ENCODE measurements around the gene FRY.
"Not testable (repeated sequence)": the region's sequence is repeated elsewhere in the genome, so short reads cannot be mapped to it uniquely, and the experiment has no call there.

FRY gene

DNA sequence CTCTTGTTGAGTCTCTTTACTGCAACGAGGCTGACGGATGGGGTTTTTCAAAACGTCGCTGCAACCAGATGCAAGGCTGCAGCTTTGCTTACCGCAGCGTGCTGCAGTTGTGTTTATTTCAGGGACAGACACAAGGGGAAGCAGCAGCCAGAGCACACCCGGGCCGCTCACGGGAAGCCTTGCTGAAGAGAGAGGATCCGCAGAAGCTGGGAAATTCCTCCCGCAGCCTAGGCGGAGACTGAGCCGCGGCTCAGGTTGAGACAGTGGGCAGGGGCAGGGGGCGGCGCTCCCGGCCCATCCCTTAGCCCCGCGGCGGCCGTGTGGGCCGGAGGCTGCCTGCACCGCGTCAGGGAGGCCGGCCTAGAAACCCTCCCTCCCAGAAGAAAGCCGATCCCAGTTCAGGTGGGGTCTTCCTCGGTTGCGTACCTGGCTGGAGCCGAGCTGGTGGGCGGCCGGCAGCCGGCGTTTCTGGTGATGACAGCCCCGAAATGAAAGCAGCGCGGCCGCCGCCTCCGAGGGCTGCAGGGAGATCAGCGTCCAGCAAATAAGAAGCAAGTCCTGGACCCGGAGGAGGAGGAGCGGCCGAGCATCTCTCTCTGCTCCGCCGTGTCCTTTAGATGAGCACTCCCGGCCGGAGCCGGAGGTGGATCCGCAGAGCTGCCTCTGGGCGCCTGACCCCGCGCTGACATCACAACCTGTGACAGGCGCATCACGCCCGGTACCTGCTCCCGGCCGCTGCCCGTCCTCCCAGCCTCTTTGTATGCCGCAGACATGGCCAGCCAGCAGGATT lies at the start of gene FRY:
Gene FRY, plus strand, starts transcription at position 750 of the 790 bp plus-strand sequence. Its CDS starts 22 bp downstream, at position 772.
- DNase-seq, result peak; percentile 78

DNA sequence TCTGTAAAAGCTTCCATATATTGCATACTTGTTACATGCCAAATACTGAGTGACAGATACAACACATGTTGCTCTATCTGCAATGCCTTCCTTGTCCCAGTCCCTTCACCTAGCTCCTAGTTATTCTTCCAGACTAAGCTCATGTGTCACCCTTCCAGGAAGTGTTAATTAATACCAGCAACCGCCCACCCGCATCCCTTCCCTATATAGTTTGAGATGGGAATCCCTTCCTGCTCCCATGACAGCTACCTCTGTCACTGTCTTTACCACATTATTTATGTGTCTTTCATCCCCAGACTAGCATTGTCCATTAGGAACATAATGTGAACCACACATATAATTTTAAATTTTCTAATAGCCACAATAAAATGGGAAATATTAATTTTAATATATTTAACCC lies 49.5 kb upstream of the FRY start:
- no peak for DNase-seq

DNA sequence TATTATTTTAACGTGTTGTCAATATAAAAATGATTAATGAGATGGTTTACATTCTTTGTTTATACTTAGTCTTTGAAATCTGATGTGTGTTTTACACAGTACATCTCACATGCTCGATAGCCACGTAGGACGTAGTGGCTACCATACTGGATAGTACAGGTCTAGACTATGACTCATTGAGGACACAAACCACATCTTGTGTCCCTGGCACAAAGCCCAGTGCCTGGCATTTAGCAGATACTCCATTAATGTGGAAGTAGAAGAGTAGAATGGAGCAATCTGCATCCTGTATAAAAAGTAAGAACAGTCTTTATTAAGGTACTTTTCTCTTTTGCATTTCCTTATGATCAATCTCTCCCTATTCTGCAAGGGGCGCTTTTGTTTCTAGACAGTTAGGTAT lies 49.0 kb upstream of the FRY start:
- no peak for DNase-seq

DNA sequence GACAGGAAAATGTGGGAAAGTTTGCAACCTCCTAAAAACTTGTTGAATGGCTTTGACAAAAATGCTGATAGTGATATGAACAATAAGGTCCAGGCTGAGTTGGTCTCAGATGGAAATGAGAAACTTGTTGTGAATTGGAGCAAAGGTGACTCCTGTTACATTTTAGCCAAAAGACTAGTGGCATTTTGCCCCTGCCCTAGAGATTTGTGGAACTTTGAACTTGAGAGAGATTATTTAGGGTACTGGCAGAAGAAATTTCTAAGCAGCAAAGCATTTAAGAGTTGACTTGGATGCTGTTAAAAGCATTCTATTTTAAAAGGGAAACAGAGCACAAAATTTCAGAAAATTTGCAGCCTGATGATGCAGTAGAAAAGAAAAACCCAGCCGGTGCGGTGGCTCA lies 47.9 kb upstream of the FRY start:
- not testable (repeated sequence) for DNase-seq

DNA sequence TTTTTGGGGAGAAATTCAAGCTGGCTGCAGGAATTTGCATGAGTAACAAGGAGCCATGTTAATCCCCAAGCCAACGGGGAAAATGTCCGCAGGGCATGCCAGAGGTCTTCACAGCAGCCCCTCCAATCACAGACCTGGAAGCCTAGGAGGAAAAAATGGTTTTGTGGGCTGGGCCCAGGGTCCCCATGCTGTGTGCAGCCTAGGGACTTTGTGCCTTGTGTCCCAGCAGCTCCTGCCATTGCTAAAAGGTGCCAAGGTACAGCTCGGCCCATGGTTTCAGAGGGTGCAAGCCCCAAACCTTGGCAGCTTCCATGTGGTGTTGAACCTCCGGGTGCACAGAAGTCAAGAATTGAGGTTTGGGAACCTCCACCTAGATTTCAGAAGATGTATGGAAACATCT lies 47.2 kb upstream of the FRY start:
- not testable (repeated sequence) for DNase-seq

DNA sequence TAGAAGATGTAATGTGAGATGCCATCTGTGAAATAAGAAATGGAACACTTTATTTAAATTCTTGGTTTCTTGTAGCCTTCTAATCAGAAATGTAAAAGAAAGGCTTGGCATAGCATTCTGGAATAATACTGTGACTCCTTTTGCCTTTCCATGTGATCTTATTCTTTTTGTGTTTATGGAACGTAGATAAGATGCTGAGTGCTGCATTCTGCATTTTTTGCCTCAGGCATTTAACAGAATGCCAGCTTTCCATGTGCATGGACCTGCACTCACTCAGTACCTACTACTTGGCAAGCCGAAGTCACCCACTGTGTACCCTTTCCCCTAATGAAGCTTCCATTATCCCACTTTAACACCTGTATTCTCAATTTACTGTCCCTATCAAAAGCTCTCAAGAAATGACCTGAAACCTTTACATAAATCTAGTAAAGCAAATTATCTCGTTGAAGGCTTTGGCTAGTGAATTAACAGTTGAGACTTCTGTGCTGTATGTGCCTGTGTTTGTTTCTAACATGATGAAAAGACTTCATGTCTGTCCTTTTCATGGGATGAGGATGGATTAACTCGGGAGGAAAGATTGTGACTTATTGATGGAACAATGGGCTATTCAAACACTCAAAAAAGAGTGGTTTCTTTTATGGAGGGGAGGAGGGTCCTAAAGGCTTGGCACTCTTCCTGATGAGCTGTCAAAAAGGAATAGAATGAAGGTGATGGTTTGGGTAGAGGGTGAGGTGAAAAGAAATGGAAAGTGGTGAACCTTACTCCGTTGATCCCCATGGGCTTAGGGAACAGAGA lies 44.7 kb upstream of the FRY start:
- DNase-seq, result no peak

DNA sequence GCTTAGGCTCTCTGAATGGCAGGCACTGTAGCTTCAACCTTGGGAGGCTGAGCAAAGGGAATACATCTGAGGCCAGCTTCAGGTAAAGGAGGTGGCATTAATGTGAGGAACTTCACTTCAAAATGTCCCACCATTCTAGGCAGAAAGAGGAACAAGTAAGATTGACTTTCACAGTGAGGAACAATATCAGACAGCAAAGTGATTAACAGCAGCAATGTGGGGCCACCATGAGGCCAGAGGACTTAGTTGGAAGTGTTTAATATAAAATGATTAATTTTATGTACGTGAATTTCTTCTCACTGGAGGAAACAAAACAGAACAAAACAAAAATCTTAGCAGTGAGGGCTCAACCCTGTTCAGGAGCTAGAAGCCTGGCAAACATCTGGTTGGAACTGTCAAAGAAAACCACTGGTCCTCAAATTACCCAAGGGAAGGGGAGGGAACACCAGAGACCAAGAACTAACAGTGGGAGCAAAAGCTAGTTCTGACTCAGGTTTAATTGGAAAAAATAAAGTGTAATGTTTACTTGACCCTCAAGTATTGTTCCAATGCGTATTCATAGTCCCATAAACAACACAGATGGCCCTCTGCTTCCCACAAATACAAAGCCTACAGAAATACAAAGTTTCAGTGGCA lies 43.9 kb upstream of the FRY start:
- no peak for DNase-seq

DNA sequence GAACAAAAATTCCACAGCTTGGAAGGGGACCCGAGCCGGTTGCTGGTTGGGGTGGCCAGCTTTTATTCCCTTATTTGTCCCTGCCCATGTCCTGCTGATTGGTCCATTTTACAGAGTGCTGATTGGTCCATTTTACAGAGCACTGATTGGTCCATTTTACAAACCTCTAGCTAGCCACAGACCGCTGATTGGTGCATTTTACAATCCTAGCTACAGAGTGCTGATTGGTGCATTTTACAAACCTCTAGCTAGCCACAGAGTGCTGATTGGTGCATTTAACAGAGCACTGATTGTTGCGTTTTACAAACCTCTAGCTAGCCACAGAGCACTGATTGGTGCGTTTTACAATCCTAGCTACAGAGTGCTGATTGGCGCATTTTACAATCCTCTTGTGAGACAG lies 37.2 kb upstream of the FRY start:
- not testable (repeated sequence) for DNase-seq

DNA sequence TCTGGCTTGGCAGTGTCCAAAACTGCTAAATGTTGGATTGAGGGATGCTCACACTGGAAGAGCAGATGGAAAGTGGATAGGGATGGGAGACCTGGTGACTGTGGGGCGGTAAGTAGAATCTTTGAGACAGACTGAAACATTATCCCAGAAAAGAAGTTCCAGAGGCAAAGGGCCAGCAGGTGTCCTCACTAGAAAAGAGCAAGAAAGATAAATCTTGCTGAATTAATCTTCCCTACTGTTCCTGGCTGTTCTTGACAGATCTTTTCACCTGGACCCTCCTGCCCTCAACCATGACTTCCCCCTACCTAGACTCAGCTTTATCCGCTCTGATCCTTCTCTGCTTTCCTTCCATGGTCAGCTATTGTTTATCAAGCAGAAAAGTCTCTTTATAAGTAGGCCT lies 35.0 kb upstream of the FRY start:
- no peak for DNase-seq

DNA sequence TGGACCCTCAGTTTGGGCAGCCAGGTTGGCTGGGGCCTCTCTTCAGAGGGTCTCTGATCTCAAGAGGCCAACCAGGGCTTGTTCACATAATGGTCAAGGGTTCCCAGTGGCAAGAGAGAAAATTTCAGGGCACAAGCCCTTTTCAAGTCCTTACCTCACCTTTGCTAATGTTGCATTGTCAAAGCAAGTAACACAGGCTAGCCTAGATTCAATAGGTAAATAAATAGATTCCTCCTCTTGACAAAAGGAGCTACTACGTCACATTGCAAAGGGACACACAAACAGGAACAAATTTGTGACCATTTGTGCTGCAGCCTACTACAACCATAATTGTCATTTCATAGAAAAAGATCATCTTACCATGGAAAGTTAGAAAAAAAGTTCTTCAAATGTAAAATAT lies 33.9 kb upstream of the FRY start:
- no peak for DNase-seq

DNA sequence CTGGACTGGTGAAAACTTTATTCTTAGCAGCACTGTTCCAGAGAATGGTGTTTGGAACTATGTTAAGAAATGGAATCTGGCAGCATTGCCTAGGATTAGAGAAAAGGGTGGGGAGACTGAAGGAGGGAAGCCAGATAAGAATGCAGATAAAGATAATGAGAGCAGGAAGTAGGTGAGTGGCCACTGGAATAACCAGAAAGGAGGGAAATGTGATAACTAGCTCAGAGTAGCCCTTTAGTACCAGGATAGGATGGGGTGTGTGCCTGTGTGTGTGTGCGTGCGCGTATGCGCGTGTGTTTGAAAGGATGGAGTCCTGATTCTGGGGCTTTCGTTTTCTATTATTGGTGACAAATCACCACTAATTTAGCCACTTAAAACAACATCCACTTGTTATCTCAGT lies 33.4 kb upstream of the FRY start:
- no peak for DNase-seq

DNA sequence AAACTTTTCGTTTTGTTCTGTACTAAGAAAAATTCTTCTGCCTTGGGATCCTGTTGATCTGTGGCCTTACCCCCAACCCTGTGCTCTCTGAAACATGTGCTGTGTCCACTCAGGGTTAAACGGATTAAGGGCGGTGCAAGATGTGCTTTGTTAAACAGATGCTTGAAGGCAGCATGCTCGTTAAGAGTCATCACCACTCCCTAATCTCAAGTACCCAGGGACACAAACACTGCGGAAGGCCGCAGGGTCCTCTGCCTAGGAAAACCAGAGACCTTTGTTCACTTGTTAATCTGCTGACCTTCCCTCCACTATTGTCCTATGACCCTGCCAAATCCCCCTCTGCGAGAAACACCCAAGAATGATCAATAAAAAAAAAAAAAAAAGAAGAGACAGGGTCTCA lies 30.8 kb upstream of the FRY start:
- DNase-seq, result not testable (repeated sequence)

DNA sequence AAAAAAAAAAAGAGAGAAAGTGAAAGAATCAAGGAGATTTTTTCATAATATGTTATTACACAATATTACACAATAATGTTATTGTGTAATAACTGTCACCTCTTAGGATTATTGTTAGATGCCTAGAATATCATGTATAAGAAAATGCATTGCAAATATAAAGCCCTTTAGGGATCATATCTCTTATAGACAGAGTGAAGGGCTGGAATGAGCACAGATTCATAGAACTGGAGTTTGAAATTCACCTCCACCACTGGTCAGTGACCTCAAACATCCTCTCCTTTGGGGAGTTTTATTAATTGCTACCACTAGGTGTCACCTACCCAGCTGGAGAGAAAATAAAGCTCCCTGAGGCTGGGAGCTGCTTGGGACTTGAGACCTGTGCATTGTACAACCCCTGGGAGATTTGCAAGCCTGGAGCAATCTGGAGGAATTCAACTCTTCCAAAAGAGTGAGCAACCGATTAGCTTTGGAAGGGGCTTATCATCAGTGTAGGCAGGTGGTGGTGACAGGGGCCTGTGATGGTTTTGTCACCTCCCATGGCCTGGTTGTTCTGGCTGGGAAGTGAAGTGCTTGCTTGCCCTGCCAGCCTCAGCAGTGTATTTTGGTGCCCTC lies 30.3 kb upstream of the FRY start:
- no peak for DNase-seq

DNA sequence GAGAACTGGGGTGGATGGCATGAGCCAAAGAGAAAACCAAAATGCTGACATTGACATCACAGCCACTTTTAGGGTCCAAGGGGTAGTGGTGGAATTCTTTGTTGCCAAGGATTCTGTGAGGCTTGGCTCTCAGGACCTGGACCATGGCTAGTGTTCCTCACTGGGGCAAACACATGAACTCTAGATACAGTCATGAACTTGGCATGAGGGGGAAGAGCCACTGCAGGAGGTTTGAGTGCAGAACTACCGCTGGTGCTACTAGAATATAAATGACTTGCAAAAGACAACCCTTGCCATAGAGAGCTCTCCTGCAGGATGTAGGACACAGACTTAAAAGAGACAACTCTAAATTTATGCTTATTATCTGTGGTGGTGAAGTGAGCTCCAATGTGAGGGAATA lies 29.8 kb upstream of the FRY start:
- no peak for DNase-seq

DNA sequence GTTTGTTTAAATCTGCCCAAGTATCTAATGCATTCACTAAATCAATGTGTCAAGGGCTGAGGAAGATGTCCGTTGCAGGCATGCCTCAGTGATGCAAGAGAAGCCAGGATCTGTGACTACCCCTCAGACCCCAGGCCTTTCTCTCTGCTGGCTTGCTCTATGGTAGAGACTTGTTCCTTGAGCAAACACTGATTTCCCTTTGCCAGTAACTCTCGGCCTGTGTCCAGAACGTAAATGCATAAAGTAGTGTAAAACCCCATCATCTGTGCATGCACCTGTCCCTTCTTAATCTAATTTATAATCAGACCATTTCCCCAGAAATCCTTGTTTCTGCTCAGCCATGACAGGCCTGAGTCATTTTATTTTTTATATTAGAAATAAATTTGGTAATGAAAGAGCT lies 28.7 kb upstream of the FRY start:
- no peak for DNase-seq

DNA sequence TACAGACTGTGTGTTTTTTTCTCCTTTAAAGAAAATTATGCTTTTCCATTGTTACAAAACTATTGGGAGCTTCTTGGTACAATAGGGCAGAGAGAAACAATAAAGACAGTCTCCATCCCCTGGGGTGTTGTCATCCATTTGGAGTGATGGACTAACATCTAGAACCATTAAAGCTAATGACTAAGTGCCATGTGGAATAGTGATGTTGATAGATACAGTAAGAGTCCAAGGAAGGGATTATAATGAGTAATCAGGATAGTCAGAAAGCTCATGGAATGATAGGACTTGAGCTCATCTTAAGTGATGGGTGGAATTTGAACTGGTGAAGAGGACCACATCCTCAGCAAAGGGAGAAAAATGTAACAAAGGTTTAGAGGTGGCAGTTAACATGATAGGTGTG lies 24.1 kb upstream of the FRY start:
- DNase-seq, result no peak

DNA sequence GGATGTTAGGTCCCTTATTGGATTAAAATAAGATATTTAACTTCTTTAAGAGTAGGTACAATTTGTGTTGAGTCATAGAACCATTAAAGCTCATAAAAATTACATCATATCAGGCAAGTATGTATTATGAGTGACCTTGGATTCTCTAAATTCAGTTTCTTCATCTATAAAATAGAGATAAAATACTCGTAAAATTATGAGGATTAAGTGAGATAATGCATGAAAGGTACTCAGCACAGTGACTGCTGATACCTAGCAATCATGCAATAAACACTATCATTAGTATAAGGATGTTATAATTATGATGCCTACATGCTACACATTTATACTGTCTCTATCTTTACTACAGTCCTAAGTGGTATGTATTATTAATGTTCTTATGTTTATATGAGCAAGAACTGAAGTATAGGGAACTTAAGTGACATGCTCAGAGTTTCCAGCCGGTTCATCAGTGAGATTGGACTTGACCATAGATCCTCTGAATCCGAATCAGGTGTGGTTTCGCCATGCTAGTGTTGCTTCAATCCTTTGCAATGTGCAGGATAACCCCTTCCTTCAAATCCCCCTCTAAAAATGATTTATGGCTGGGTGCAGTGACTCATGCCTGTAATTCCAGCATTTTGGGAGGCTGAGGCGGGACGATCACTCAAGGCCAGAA lies 22.9 kb upstream of the FRY start:
- no peak for DNase-seq

DNA sequence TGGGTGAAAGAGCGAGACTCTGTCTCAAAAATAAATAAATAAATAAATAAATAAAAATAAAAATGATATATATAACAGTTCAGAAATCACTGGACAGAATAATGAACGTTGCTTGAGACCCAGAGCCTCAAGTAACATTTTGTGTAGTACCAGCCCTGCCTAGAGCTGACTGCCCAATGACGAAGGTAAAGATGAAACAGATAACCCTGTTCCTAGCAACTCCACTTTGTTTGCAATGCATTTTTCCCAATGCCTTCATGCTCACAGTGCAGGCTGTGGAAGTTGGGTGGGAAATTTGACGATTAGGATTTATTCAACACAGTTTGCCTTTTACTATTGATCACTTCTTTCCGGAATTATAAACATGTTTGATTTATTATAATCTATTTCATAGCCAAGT lies 22.2 kb upstream of the FRY start:
- no peak for DNase-seq

DNA sequence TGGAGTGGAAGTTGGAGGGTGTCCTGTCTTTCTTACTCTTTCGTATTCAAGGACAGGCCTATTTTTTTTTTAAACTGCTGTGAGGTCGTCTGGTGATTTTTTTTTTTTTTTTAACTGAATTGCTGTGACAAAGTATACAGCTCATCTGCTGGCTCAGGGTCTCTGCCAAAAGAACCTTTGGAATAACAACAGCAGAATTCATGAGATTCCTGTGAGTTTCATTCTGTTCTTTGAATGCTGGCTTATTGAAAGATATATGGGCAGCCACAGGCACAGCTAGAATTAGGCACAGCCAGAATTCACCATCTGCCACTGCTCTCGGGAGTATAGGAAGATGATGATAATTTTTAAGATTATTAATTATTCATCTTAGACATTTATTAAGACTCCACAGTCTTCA lies 21.4 kb upstream of the FRY start:
- no peak for DNase-seq

DNA sequence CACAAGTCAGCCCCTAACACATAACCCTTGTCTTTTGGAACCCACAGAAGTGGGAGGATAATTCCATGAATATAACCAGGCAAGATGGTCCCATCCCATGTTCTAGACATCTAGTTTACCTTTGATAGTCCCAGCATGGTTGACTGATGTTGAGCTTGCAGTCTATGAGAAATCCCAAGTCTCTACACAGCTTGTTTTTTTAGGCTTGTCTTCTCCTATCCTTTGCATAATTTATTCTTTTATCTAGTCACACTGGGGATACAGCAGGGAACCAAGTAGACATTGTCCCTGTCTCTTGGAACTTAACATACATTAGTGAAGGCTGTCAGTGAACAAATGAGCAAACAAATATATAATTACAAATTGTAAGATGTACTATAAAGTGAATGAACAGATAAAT lies 19.6 kb upstream of the FRY start:
- DNase-seq, result no peak

DNA sequence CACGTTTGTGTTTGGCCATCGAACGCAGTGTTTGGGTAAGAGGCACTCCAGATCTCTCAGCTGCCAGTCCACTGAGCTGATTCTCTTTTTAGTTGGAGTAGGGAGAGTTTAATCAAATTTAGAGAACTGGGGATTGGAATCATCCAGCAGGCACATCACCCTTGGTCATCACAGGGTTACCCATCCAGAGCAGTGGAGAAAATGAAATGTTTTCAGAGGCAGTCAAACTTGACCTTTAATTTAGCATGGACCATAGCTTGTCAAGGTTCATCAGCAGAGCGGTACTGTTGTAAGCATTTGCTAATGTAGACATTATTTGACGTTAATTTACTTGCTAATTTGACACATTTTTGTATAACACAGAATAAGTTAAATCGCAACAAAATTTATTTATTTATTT lies 18.4 kb upstream of the FRY start:
- DNase-seq, result no peak

DNA sequence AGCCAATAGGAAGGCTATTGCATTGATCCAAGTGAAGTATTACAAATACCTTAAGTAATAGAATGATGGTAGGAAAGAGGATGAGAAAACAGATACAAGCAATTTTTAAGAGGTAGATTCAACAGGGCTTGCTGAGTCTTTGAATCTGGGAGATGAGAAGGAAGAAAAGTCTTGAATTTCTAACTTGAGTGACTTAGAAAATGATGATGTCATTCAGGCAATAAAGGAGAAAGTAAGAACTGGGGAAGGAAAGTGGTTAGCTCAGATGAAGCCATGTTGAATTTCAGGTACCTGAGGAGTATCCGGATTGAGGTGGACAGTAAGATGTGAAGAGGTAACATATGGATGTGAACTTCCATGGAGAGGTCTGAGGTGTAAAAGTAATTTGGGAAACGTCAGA lies 15.5 kb upstream of the FRY start:
- DNase-seq, result no peak

DNA sequence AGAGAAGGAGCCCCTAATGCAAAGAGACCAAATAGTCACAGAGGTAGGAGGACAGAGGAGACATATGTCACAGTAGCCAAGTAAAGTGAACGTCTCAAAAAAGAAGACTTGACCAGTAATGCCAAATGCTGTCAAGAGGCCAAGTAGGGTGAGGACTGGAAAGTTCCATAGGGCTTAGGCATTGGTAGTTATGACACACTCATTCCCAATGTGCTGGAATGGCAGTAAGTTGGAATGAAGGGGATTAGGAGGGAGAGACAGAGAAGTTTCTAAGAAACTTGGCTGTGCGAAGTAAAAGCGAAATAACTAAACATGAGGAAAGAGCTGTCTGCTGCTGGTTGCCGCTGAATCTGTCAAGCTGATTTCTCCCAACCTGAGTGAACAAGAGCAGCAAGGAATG lies 14.9 kb upstream of the FRY start:
- no peak for DNase-seq
